DMS114 treated with DMSO at 0.1 percent for 48 hours (cell line): ENCODE measurements around the gene TMEM209.
"Not testable (repeated sequence)": the region's sequence is repeated elsewhere in the genome, so short reads cannot be mapped to it uniquely, and the experiment has no call there.

ENCODE experiments used
- DNase-seq: peaks from one replicate; lab custom pipeline; 2025; ENCODE audit not compliant: unreplicated experiment; lab: John Stamatoyannopoulos, UW

The TMEM209 gene

GRCh38 chr7:130218806-130219620, 13.8 kb upstream of the TMEM209 start:
- DNase-seq: no peak

- DNase-seq: no peak
These were observed 11.5 kb upstream of the TMEM209 start for GRCh38 chr7:130216750-130217149.

DNA sequence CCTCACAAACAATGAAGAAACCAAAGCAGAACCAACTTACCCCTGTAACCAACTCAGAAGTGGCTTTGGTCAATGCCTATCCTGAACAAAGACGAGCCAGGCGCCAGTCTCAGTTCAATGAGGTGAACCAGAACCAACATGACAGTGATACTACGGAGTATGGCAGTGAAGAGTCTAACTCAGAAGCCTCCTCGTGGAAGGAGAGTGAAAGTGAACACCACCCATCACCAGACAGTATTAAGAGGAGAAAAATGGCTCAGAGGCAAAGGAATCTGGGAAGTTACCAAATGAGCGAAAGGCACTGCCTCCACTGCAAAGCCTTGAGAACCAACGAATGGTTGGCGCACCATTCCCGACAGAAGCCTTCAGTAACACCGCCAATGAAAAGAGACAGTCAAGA, 10.8 kb upstream of the TMEM209 start:
- DNase-seq: no peak

GRCh38 chr7:130213828-130214227, 8.6 kb upstream of the TMEM209 start:
- DNase-seq: no peak

DNA sequence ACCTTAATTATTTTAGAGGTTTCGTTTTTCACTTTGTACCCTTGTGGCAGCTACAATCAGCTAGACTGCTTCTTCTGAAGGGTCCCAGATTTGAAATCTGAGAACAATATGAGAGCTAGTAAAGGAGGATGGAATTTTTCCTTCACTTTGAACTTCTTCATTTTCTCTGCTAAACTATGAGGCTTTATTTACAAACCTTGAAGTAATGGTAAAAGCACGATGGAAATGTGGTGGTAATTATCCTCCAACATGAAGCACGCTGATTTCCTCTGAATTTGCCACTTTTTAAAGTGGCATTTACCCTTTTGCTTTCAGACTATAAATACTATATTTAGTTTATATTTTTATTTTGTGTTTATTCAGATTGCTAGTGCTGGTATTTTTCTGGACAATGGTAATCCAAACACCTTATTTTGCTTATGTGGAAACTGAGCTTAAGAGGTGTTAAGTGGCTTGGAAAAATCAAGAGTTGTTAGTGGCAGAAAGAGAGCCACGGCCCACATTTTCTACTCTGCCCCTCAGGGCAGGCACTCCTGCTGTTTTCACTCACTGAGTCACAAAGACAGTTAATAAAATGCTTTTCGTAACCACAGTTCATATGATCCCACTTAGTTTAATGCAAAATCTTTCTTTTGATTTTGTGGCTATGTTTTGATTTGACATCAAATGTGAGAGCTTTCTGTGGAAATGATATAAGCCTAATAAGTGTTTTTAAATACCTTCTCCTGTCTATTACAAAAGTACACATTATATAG, 5.2 kb upstream of the TMEM209 start:
- DNase-seq: no peak

- DNase-seq: no peak
These were observed 3.3 kb upstream of the TMEM209 start for GRCh38 chr7:130208516-130208915.

GRCh38 chr7:130207642-130208041, 2.4 kb upstream of the TMEM209 start, which contains the start of gene SSMEM1:
SSMEM1 (plus strand) TSS chr7:130207860; CDS start chr7:130207911, 51 bp downstream.
- no peak for DNase-seq

DNA sequence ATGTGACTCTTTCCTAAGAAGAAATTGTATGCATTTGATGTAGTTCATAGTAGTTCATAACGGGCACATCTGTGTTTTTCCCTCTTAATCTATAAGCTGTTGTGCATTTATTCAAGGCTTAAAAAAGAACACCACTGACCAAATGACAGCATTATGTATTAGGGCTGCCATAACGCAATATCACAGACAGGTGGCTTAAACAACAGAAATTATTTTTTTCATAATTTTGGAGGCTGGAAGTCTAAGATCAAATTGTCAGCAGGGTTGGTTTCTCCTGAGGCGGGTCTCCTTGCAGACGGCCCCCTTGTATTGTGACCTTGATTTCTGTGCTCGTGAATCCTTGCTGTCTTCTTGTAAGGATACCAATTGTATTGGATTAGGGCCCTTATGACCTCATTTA, 1.8 kb upstream of the TMEM209 start:
- DNase-seq: no peak

DNA sequence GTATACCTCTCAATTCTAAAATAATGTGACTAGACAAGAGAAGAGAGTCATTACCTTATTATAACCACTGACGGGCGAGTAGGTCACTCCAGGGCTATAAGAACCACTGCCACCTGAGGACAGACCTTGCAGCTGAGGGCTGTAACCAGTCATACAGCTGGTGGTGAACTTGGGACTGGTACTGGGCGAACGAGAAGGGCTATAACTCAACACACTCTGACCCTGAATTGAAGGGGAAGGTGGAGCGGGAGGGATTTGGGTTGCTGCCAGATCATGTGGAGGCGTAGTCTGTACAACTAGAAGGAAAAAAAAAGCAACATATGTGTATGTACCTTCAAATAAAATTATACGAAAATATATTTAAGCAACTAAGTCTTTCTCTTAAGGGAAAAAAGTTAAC, 3.4 kb downstream of the TMEM209 start:
- DNase-seq: no peak

GRCh38 chr7:130197094-130197493, 8.1 kb downstream of the TMEM209 start:
- DNase-seq: no peak

- no peak for DNase-seq
These were observed 8.7 kb downstream of the TMEM209 start for GRCh38 chr7:130196476-130196875.

- DNase-seq: no peak
These were observed 9.8 kb downstream of the TMEM209 start for GRCh38 chr7:130195396-130195795.

GRCh38 chr7:130191791-130192190, 13.4 kb downstream of the TMEM209 start:
- no peak for DNase-seq

- DNase-seq: no peak
These were observed 15.9 kb downstream of the TMEM209 start for GRCh38 chr7:130189343-130189742.

DNA sequence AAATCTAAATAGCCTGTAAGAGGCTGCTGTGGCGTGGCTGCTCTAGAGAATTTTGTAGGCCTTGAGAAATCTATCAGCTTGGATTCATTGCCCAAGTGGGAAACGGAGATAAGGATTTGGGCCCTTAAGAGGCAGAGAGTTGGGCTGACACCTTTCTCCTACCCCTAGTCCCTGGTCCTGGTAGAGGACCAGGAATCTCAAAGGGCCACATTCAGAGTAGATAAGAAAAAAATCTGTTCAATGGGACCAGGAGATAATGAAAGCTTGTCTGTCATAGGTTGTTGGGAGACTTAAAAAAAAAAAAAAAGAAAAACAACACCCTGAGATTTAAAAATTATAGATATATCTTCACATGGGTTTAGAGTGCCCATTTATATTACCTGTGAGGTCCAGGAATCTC, 17.8 kb downstream of the TMEM209 start:
- no peak for DNase-seq

DNA sequence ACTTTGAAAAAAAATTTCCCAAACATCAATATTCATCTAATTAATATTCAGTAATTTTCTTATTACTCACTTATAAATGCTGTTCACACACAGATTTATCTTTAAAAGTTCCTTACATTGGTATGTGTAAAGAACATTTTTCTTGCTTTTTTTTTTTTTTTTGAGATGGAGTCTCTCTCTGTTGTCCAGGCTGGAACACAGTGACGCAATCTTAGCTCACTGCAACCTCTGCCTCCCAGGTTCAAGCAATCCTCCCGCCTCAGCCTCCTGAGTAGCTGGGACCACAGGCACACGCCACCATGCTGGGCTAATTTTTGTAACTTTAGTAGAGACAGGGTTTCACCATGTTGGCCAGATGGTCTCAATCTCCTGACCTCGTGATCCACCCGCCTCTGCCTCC, 20.9 kb downstream of the TMEM209 start:
- not testable (repeated sequence) for DNase-seq

DNA sequence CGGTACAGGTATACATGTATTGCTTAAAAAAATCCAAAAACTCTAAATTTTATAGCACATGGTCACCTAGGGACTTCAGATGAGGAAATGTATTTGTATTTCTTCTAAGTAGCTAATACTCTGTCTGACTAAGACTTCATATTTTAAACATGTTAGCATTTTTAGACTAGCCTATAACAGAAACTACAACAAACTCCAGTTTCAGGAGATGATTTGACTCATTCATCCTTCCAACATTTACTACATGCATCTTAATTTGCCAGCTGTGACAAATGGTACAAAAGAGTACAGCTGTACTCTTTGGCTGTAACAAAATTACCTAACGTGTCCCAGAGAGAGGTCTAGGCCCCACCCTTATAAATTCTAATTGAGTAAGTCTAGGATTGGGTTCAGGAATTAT, 22.2 kb downstream of the TMEM209 start:
- DNase-seq: no peak

- no peak for DNase-seq
These were observed 24.0 kb downstream of the TMEM209 start for GRCh38 chr7:130181263-130181605.

- DNase-seq: no peak
These were observed 24.5 kb downstream of the TMEM209 start for GRCh38 chr7:130180571-130181262.

GRCh38 chr7:130179631-130180030, 25.6 kb downstream of the TMEM209 start:
- no peak for DNase-seq

DNA sequence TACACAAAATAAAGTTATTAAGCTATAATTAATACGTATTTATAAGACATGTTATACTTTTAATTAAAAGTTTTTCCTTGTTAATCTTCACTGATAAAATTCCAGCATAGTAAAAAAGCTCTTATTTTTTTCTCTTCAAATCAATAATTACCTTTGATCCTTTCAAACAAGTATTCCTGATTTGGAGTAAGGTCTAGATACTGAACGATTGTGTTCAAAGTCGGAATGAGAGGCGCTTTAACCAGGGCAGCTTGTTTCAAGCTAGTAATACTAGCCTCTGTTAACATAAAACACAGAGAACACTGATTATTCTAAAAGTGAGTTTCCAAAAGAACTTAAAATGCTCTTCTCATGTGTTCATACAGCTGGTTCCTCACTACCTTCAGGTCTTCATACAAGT, 27.0 kb downstream of the TMEM209 start:
- no peak for DNase-seq
